ENCODE results near the gene NXPE3.

Gene NXPE3

DNA sequence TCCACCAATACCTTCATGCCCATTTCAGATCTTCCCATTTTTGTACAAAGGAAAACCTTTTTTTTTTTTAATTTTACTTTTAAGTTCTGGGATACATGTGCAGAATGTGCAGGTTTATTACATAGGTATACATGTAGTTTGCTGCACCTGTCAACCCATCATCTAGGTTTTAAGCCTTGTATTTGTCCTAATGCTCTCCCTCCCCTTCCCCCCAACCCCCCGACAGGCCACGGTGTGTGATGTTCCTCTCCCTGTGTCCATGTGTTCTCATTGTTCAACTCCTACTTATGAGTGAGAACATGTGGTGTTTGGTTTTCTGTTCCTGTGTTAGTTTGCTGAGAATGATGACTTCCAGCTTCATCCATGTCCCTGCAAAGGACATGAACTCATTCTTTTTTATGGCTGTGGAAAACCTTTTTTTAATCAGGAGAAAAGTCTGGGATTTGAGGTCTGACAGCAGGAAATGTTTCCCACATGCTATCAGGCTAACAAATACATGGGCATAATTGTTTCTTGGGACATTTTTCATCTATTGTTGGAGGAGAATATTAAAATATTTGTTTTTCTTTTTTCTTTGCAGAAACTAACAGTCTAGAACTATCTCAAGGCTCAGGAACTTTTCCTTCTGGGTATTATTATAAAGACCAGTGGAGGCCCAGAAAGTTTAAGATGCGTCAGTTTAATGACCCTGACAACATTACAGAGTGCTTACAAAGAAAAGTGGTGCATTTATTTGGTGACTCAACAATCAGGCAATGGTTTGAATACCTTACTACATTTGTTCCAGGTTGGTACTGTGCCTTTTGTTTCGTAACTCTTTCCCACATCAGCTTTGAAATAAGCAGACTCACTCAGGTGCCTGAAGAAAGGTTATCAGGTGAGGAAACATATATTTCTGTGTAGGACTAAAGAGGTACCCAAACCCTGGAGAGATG is 37.5 kb downstream of the NXPE3 start:
- H3K9me3 ChIP-seq (ENCODE audit: control insufficient read depth, insufficient read depth, low read depth, low read length) = no peaks in the 10 kb centered on the region
- H3K27me3 ChIP-seq (ENCODE audit: control insufficient read depth, insufficient read depth, low read length) = no peaks in the 10 kb centered on the region
- H3K4me1 ChIP-seq (ENCODE audit: control insufficient read depth, insufficient read depth, low read length) = peaks cover 4% of the 10 kb centered on the region; the same call in 1 of the 2 replicates
- H3K4me3 ChIP-seq (ENCODE audit: low read depth, low read length) = no peak overlapping the region
- no peak overlapping the region for H3K9ac ChIP-seq (ENCODE audit: low read length)
- H3K27ac ChIP-seq (ENCODE audit: low read depth, low read length) = no peak overlapping the region
- H3K36me3 ChIP-seq (ENCODE audit: control insufficient read depth, insufficient read depth, low read length) = peaks cover 5% of the 10 kb centered on the region

- no peaks in the 10 kb centered on the region for H3K27me3 ChIP-seq (ENCODE audit: control insufficient read depth, insufficient read depth, low read length)
- H3K27ac ChIP-seq (ENCODE audit: low read depth, low read length) = no peak overlapping the region
- H3K4me3 ChIP-seq (ENCODE audit: low read depth, low read length) = no peak overlapping the region
- peaks cover 4% of the 10 kb centered on the region; the same call in 1 of the 2 replicates for H3K4me1 ChIP-seq (ENCODE audit: control insufficient read depth, insufficient read depth, low read length)
- H3K9ac ChIP-seq (ENCODE audit: low read length) = no peak overlapping the region
- peaks cover 8% of the 10 kb centered on the region for H3K36me3 ChIP-seq (ENCODE audit: control insufficient read depth, insufficient read depth, low read length)
- no peaks in the 10 kb centered on the region for H3K9me3 ChIP-seq (ENCODE audit: control insufficient read depth, insufficient read depth, low read depth, low read length)
Measured at GRCh38 chr3:101817992-101818391, 39.0 kb downstream of the NXPE3 start.

GRCh38 chr3:101819649-101820206 is 40.7 kb downstream of the NXPE3 start:
- Histone ChIP-seq H3K27ac (ENCODE audit: low read depth, low read length) (no peak overlapping the region), H3K9me3 (ENCODE audit: control insufficient read depth, insufficient read depth, low read depth, low read length) (no peaks in the 10 kb centered on the region), H3K9ac (ENCODE audit: low read length) (no peak overlapping the region), H3K27me3 (ENCODE audit: control insufficient read depth, insufficient read depth, low read length) (no peaks in the 10 kb centered on the region), H3K4me3 (ENCODE audit: low read depth, low read length) (no peak overlapping the region), H3K4me1 (ENCODE audit: control insufficient read depth, insufficient read depth, low read length) (no peaks in the 10 kb centered on the region), H3K36me3 (ENCODE audit: control insufficient read depth, insufficient read depth, low read length) (peaks cover 8% of the 10 kb centered on the region)

DNA sequence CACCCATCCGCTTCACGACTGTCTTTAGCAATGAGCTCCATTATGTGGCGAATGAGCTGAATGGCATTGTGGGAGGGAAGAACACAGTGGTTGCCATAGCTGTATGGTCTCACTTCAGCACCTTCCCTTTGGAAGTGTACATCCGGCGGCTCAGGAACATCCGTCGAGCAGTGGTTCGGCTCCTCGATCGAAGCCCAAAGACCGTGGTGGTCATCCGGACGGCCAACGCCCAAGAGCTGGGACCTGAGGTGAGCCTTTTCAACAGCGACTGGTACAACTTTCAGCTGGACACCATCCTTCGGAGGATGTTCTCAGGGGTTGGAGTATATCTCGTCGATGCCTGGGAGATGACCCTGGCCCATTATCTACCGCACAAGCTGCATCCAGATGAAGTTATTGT is 42.5 kb downstream of the NXPE3 start:
- H3K36me3 ChIP-seq (ENCODE audit: control insufficient read depth, insufficient read depth, low read length) = peaks cover 8% of the 10 kb centered on the region
- no peak overlapping the region for H3K27ac ChIP-seq (ENCODE audit: low read depth, low read length)
- H3K9me3 ChIP-seq (ENCODE audit: control insufficient read depth, insufficient read depth, low read depth, low read length) = no peaks in the 10 kb centered on the region

GRCh38 chr3:101823525-101823924 is 44.5 kb downstream of the NXPE3 start:
- Histone ChIP-seq H3K27ac (ENCODE audit: low read depth, low read length) (no peak overlapping the region), H3K9ac (ENCODE audit: low read length) (no peak overlapping the region), H3K36me3 (ENCODE audit: control insufficient read depth, insufficient read depth, low read length) (peaks cover 6% of the 10 kb centered on the region), H3K4me1 (ENCODE audit: control insufficient read depth, insufficient read depth, low read length) (peaks cover 5% of the 10 kb centered on the region), H3K4me3 (ENCODE audit: low read depth, low read length) (no peak overlapping the region), H3K27me3 (ENCODE audit: control insufficient read depth, insufficient read depth, low read length) (no peaks in the 10 kb centered on the region), H3K9me3 (ENCODE audit: control insufficient read depth, insufficient read depth, low read depth, low read length) (no peaks in the 10 kb centered on the region)

More for the DNA sequence above, 42.5 kb downstream of the NXPE3 start:
- H3K9ac ChIP-seq (ENCODE audit: low read length) = no peak overlapping the region
- H3K27me3 ChIP-seq (ENCODE audit: control insufficient read depth, insufficient read depth, low read length) = no peaks in the 10 kb centered on the region
- no peak overlapping the region for H3K4me3 ChIP-seq (ENCODE audit: low read depth, low read length)
- no peaks in the 10 kb centered on the region for H3K4me1 ChIP-seq (ENCODE audit: control insufficient read depth, insufficient read depth, low read length)

DNA sequence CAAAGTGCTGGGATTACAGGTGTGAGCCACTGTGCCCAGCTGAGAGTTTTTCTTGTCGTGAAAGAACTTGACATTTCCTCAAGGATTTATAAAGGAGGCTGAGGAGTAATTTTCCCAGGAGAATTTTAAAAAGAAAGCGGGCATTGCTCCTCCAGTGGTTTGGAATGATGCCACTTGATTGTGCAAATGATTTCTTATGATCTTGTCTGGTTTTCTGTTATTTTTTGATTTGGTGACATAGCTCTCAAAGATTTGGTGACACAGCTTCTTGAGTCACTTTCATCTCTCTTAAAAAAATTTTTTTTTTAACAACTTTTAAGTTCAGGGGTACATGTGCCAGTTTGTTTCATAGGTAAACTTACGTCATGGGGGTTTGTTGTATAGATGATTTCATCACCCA is 45.7 kb downstream of the NXPE3 start:
- no peak overlapping the region for H3K27ac ChIP-seq (ENCODE audit: low read depth, low read length)

GRCh38 chr3:101825904-101826445 is 47.0 kb downstream of the NXPE3 start:
- no peak overlapping the region for H3K9ac ChIP-seq (ENCODE audit: low read length)

More for the DNA sequence above, 45.7 kb downstream of the NXPE3 start:
- H3K36me3 ChIP-seq (ENCODE audit: control insufficient read depth, insufficient read depth, low read length) = peaks cover 6% of the 10 kb centered on the region
- H3K9ac ChIP-seq (ENCODE audit: low read length) = no peak overlapping the region
- no peak overlapping the region for H3K4me3 ChIP-seq (ENCODE audit: low read depth, low read length)
- no peaks in the 10 kb centered on the region for H3K27me3 ChIP-seq (ENCODE audit: control insufficient read depth, insufficient read depth, low read length)
- peaks cover 12% of the 10 kb centered on the region for H3K4me1 ChIP-seq (ENCODE audit: control insufficient read depth, insufficient read depth, low read length)
- no peaks in the 10 kb centered on the region for H3K9me3 ChIP-seq (ENCODE audit: control insufficient read depth, insufficient read depth, low read depth, low read length)

GRCh38 chr3:101827211-101828174 is 48.5 kb downstream of the NXPE3 start:
- H3K27ac ChIP-seq (ENCODE audit: low read depth, low read length) = peak overlapping the region; percentile 77
- H3K9me3 ChIP-seq (ENCODE audit: control insufficient read depth, insufficient read depth, low read depth, low read length) = no peaks in the 10 kb centered on the region
- peak overlapping the region; percentile 85 for H3K9ac ChIP-seq (ENCODE audit: low read length)
- H3K4me3 ChIP-seq (ENCODE audit: low read depth, low read length) = peak overlapping the region; percentile 73
- no peaks in the 10 kb centered on the region for H3K36me3 ChIP-seq (ENCODE audit: control insufficient read depth, insufficient read depth, low read length)
- no peaks in the 10 kb centered on the region for H3K27me3 ChIP-seq (ENCODE audit: control insufficient read depth, insufficient read depth, low read length)
- peaks cover 12% of the 10 kb centered on the region for H3K4me1 ChIP-seq (ENCODE audit: control insufficient read depth, insufficient read depth, low read length)

More at GRCh38 chr3:101825904-101826445, 47.0 kb downstream of the NXPE3 start:
- Histone ChIP-seq H3K4me1 (ENCODE audit: control insufficient read depth, insufficient read depth, low read length) (peaks cover 12% of the 10 kb centered on the region), H3K27me3 (ENCODE audit: control insufficient read depth, insufficient read depth, low read length) (no peaks in the 10 kb centered on the region), H3K4me3 (ENCODE audit: low read depth, low read length) (no peak overlapping the region), H3K36me3 (ENCODE audit: control insufficient read depth, insufficient read depth, low read length) (peaks cover 6% of the 10 kb centered on the region), H3K27ac (ENCODE audit: low read depth, low read length) (no peak overlapping the region), H3K9me3 (ENCODE audit: control insufficient read depth, insufficient read depth, low read depth, low read length) (no peaks in the 10 kb centered on the region)

- peaks cover 12% of the 10 kb centered on the region for H3K4me1 ChIP-seq (ENCODE audit: control insufficient read depth, insufficient read depth, low read length)
- H3K36me3 ChIP-seq (ENCODE audit: control insufficient read depth, insufficient read depth, low read length) = no peaks in the 10 kb centered on the region
- H3K27ac ChIP-seq (ENCODE audit: low read depth, low read length) = no peak overlapping the region
- no peaks in the 10 kb centered on the region for H3K27me3 ChIP-seq (ENCODE audit: control insufficient read depth, insufficient read depth, low read length)
- H3K9me3 ChIP-seq (ENCODE audit: control insufficient read depth, insufficient read depth, low read depth, low read length) = no peaks in the 10 kb centered on the region
- H3K4me3 ChIP-seq (ENCODE audit: low read depth, low read length) = peak overlapping the region; percentile 73
- no peak overlapping the region for H3K9ac ChIP-seq (ENCODE audit: low read length)
Measured at GRCh38 chr3:101828276-101828675, 49.3 kb downstream of the NXPE3 start.

GRCh38 chr3:101828691-101829436 is 49.9 kb downstream of the NXPE3 start:
- no peaks in the 10 kb centered on the region for H3K36me3 ChIP-seq (ENCODE audit: control insufficient read depth, insufficient read depth, low read length)
- H3K9ac ChIP-seq (ENCODE audit: low read length) = no peak overlapping the region
- no peak overlapping the region for H3K27ac ChIP-seq (ENCODE audit: low read depth, low read length)
- H3K4me3 ChIP-seq (ENCODE audit: low read depth, low read length) = 0 out of 2 replicates have a peak overlapping the region, but pooled peaks have one; percentile 6
- no peaks in the 10 kb centered on the region for H3K27me3 ChIP-seq (ENCODE audit: control insufficient read depth, insufficient read depth, low read length)
- peaks cover 12% of the 10 kb centered on the region for H3K4me1 ChIP-seq (ENCODE audit: control insufficient read depth, insufficient read depth, low read length)
- H3K9me3 ChIP-seq (ENCODE audit: control insufficient read depth, insufficient read depth, low read depth, low read length) = no peaks in the 10 kb centered on the region

Data from HUES6 (cell line).